ENCODE data around the gene ERI3. TPM values are rescaled to one million over a fixed set of nuclear protein-coding genes. Genes with fewer than 3 reads are reported as not detected.
A peak's percentile ranks its signal among the peaks of the same experiment; 100 is the strongest.

Gene ERI3
- total RNA-seq, 1 experiment from 2014 or later: 74.7 TPM

- TF ChIP-seq STAT6 (CRISPR knock-in tag; conservative IDR thresholded peaks at IDR 0.05; ENCODE audit: low read depth) (no peak), USF1 (CRISPR knock-in tag; IDR thresholded peaks at IDR 0.05) (no peak), SP1 (CRISPR knock-in tag; conservative IDR thresholded peaks at IDR 0.05) (no peak), PRRX2 (CRISPR knock-in tag; IDR thresholded peaks at IDR 0.05) (no peak)
These were observed 33.6 kb downstream of the ERI3 start (continued) for GRCh38 chr1:44321466-44321865.

- Mint-ChIP-seq H3K4me3 (no peak overlapping the region), H3K36me3 (peaks cover 26% of the 10 kb centered on the region), H3K9me3 (no peaks in the 10 kb centered on the region), H3K27ac (peak overlapping the region; percentile 55; the same call in 1 of the 2 replicates), H3K27me3 (ENCODE audit: low read depth) (no peaks in the 10 kb centered on the region), H3K4me1 (peaks cover 22% of the 10 kb centered on the region)
- CTCF ChIA-PET: interaction anchor here (0.5 to 1.7 kb wide), 17 partner anchors 9 to 355 kb away, joined by 3 to 13 read pairs (median 4); no protein-coding TSS in a partner anchor
- no peak for TF ChIP-seq FOXP4 (CRISPR knock-in tag; IDR thresholded peaks at IDR 0.05)
- TF ChIP-seq CTCF (IDR thresholded peaks at IDR 0.05): peak; percentile 75
- TF ChIP-seq CREB1 (CRISPR knock-in tag; IDR thresholded peaks at IDR 0.05): 0 out of 2 replicates have a peak, but pooled peaks have one; percentile 14
- TF ChIP-seq USF1 (CRISPR knock-in tag; IDR thresholded peaks at IDR 0.05): 0 out of 2 replicates have a peak, but pooled peaks have one; percentile 26
- TF ChIP-seq GRHL2 (CRISPR knock-in tag; IDR thresholded peaks at IDR 0.05; ENCODE audit: insufficient replicate concordance, severe bottlenecking): no peak
- ATAC-seq: peak; percentile 82
- POLR2A ChIA-PET: no interaction called here
- DNase-seq (ENCODE audit: low spot score): peak; percentile 69
These were observed 36.7 kb downstream of the ERI3 start for GRCh38 chr1:44318097-44319088.

GRCh38 chr1:44316231-44316759 is 38.8 kb downstream of the ERI3 start:
- Mint-ChIP-seq H3K27ac (no peak overlapping the region), H3K4me3 (no peak overlapping the region), H3K9me3 (no peaks in the 10 kb centered on the region), H3K27me3 (ENCODE audit: low read depth) (no peaks in the 10 kb centered on the region), H3K36me3 (peaks cover 36% of the 10 kb centered on the region), H3K4me1 (peaks cover 22% of the 10 kb centered on the region)
- ChIA-PET CTCF (interaction anchor here (1.1 to 3.1 kb wide), 10 partner anchors 22 to 336 kb away, joined by 3 to 22 read pairs (median 7); no protein-coding TSS in a partner anchor), POLR2A (interaction anchor here (0.5 kb wide), 1 partner anchor 222 kb away, joined by 4 read pairs; no protein-coding TSS in a partner anchor)
- ATAC-seq: no peak
- no peak for DNase-seq (ENCODE audit: low spot score)
- no peak for TF ChIP-seq OVOL2 (CRISPR knock-in tag; IDR thresholded peaks at IDR 0.05; ENCODE audit: borderline replicate concordance)
- no peak for TF ChIP-seq MYBL2 (CRISPR knock-in tag; IDR thresholded peaks at IDR 0.05)
- TF ChIP-seq CDX4 (CRISPR knock-in tag; IDR thresholded peaks at IDR 0.05; ENCODE audit: borderline replicate concordance): no peak
- no peak for TF ChIP-seq ETV6 (CRISPR knock-in tag; IDR thresholded peaks at IDR 0.05)
- TF ChIP-seq FOXP4 (CRISPR knock-in tag; IDR thresholded peaks at IDR 0.05): no peak
- TF ChIP-seq USF2 (CRISPR knock-in tag; IDR thresholded peaks at IDR 0.05): no peak
- no peak for TF ChIP-seq NFE2L1 (CRISPR knock-in tag; IDR thresholded peaks at IDR 0.05)
- TF ChIP-seq GABPB1 (CRISPR knock-in tag; IDR thresholded peaks at IDR 0.05): no peak
- TF ChIP-seq GTF2I (CRISPR knock-in tag; conservative IDR thresholded peaks at IDR 0.05): no peak
- no peak for TF ChIP-seq NR2C2 (CRISPR knock-in tag; IDR thresholded peaks at IDR 0.05)
- TF ChIP-seq CREM (CRISPR knock-in tag; IDR thresholded peaks at IDR 0.05): no peak

All from WTC11 (cell line).